Glomerular visceral epithelial cell (primary cell): ENCODE results near the gene MYO1E.
"Not testable (repeated sequence)": the region's sequence is repeated elsewhere in the genome, so short reads cannot be mapped to it uniquely, and the experiment has no call there.

Experiments
- DNase-seq: peaks from one replicate; pipeline ENCODE4 v3.0.0-alpha.2; 2016; ENCODE audit errors: extremely low spot score

MYO1E gene

GRCh38 chr15:59387196-59387878 lies 14.7 kb upstream of the MYO1E start:
- not testable (repeated sequence) for DNase-seq

GRCh38 chr15:59385171-59385570 lies 12.5 kb upstream of the MYO1E start:
- DNase-seq, result no peak

GRCh38 chr15:59384507-59384906 lies 11.8 kb upstream of the MYO1E start:
- no peak for DNase-seq

- no peak for DNase-seq
Measured at GRCh38 chr15:59380902-59381610, 8.4 kb upstream of the MYO1E start.

- no peak for DNase-seq
Measured at GRCh38 chr15:59379531-59379930, 6.9 kb upstream of the MYO1E start.

- no peak for DNase-seq
Measured at GRCh38 chr15:59378855-59379254, 6.2 kb upstream of the MYO1E start.

- DNase-seq, result no peak
Measured at GRCh38 chr15:59377924-59378323, 5.3 kb upstream of the MYO1E start.

- no peak for DNase-seq
Measured at GRCh38 chr15:59376733-59377132, 4.1 kb upstream of the MYO1E start.

GRCh38 chr15:59373215-59373614 lies 544 bp upstream of the MYO1E start:
- no peak for DNase-seq

GRCh38 chr15:59371458-59372351 lies 966 bp downstream of the MYO1E start:
- peak; percentile 41 for DNase-seq

GRCh38 chr15:59369597-59369996 lies 3.1 kb downstream of the MYO1E start:
- no peak for DNase-seq

- DNase-seq, result peak; percentile 27
Measured at GRCh38 chr15:59367022-59367451, 5.6 kb downstream of the MYO1E start.

- DNase-seq, result peak; percentile 41
Measured at GRCh38 chr15:59366333-59367021, 6.2 kb downstream of the MYO1E start.

GRCh38 chr15:59364248-59364647 lies 8.4 kb downstream of the MYO1E start:
- no peak for DNase-seq

GRCh38 chr15:59362331-59362730 lies 10.3 kb downstream of the MYO1E start:
- DNase-seq, result no peak

GRCh38 chr15:59360896-59361295 lies 11.8 kb downstream of the MYO1E start:
- no peak for DNase-seq

GRCh38 chr15:59360305-59360704 lies 12.4 kb downstream of the MYO1E start:
- DNase-seq, result no peak

- DNase-seq, result no peak
Measured at GRCh38 chr15:59355730-59356129, 16.9 kb downstream of the MYO1E start.

- DNase-seq, result no peak
Measured at GRCh38 chr15:59354417-59355031, 18.1 kb downstream of the MYO1E start.

GRCh38 chr15:59353994-59354416 lies 18.7 kb downstream of the MYO1E start:
- DNase-seq, result no peak

GRCh38 chr15:59352683-59353082 lies 20.0 kb downstream of the MYO1E start:
- no peak for DNase-seq
